ENCODE data around the gene OR6F1.
"Not testable (repeated sequence)": the region's sequence is repeated elsewhere in the genome, so short reads cannot be mapped to it uniquely, and the experiment has no call there.

OR6F1 gene

DNA sequence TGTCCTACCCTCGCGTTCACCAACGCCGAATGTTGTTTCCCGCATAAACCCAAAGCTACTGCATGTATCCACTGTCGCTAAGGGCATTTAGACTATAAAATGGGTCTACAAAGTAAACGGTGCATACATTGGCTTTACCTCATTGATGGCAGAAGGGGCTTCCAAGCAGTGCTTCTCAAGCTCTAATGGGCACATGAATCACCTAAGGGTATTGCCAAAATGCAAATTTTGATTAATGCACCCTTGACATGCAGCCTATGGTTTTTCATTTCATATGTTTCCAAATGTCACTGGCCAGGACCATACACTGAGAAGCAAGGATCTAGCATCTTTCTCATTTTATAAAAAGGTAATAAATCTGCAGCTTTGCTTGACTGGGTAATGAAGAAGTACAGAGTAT is 2.7 kb downstream of the OR6F1 start:
- no peak for DNase-seq (ENCODE audit: extremely low spot score)
- POLR2A ChIA-PET: no interaction called here
- TF ChIP-seq SP1 (IDR thresholded peaks at IDR 0.05): no peak
- no peak for TF ChIP-seq BHLHE40 (IDR thresholded peaks at IDR 0.05; ENCODE audit: borderline replicate concordance)
- no peak for TF ChIP-seq ARNT (IDR thresholded peaks at IDR 0.05)
- no peak for TF ChIP-seq FOXM1 (IDR thresholded peaks at IDR 0.05; ENCODE audit: borderline replicate concordance)
- TF ChIP-seq ELF4 (IDR thresholded peaks at IDR 0.05): no peak
- TF ChIP-seq FOXK2 (IDR thresholded peaks at IDR 0.05): no peak
- TF ChIP-seq L3MBTL2 (conservative IDR thresholded peaks at IDR 0.05): no peak
- no peak for TF ChIP-seq TARDBP (IDR thresholded peaks at IDR 0.05)
- TF ChIP-seq CTBP1 (IDR thresholded peaks at IDR 0.05; ENCODE audit: borderline replicate concordance): no peak
- no peak for TF ChIP-seq ZNF384 (IDR thresholded peaks at IDR 0.05)
- no peak for TF ChIP-seq HDGF (IDR thresholded peaks at IDR 0.05; ENCODE audit: borderline replicate concordance)
- TF ChIP-seq SUZ12 (IDR thresholded peaks at IDR 0.05): no peak
- TF ChIP-seq LEF1 (IDR thresholded peaks at IDR 0.05; ENCODE audit: borderline replicate concordance): no peak
- TF ChIP-seq NFRKB (IDR thresholded peaks at IDR 0.05): no peak
- TF ChIP-seq PKNOX1 (IDR thresholded peaks at IDR 0.05): no peak
- no peak for TF ChIP-seq FOXA1 (IDR thresholded peaks at IDR 0.05)
- CTCF ChIA-PET: no interaction called here

DNA sequence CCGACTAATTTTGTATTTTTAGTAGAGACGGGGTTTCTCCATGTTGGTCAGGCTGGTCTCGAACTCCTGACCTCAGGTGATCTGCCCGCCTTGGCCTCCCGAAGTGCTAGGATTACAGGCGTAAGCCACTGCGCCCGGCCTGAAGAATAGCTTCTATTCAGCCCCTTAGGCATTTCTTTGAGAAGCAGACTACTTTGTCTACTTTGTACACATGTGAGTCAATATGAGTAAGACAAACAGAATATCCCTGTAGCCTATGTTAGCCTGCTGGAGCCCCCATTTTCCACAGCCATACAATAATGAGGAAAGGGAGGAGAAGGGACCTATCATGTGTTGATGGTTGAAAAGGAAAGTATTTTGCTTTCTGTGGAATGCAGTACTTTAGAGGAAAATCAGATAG is 5.8 kb downstream of the OR6F1 start:
- DNase-seq (ENCODE audit: extremely low spot score); CTCF ChIA-PET; POLR2A ChIA-PET: not testable (repeated sequence)

- ChIA-PET POLR2A (no interaction called here), CTCF (no interaction called here)
- TF ChIP-seq LEF1 (IDR thresholded peaks at IDR 0.05; ENCODE audit: borderline replicate concordance) (no peak), CTBP1 (IDR thresholded peaks at IDR 0.05; ENCODE audit: borderline replicate concordance) (no peak), ELF4 (IDR thresholded peaks at IDR 0.05) (no peak), FOXM1 (IDR thresholded peaks at IDR 0.05; ENCODE audit: borderline replicate concordance) (no peak)
- DNase-seq (ENCODE audit: extremely low spot score): no peak
Measured at GRCh38 chr1:247701338-247701737, 15.1 kb downstream of the OR6F1 start.

GRCh38 chr1:247681288-247681897 is 35.1 kb downstream of the OR6F1 start:
- DNase-seq (ENCODE audit: extremely low spot score): peak; percentile 34
- ChIA-PET CTCF (no interaction called here), POLR2A (no interaction called here)
- TF ChIP-seq BHLHE40 (IDR thresholded peaks at IDR 0.05; ENCODE audit: borderline replicate concordance) (no peak), SP1 (IDR thresholded peaks at IDR 0.05) (no peak), L3MBTL2 (conservative IDR thresholded peaks at IDR 0.05) (no peak), FOXK2 (IDR thresholded peaks at IDR 0.05) (no peak), TARDBP (IDR thresholded peaks at IDR 0.05) (no peak), PKNOX1 (IDR thresholded peaks at IDR 0.05) (no peak), HDGF (IDR thresholded peaks at IDR 0.05; ENCODE audit: borderline replicate concordance) (no peak), CTBP1 (IDR thresholded peaks at IDR 0.05; ENCODE audit: borderline replicate concordance) (no peak), ELF4 (IDR thresholded peaks at IDR 0.05) (no peak), FOXM1 (IDR thresholded peaks at IDR 0.05; ENCODE audit: borderline replicate concordance) (no peak), FOXA1 (IDR thresholded peaks at IDR 0.05) (no peak), ARNT (IDR thresholded peaks at IDR 0.05) (no peak), NFRKB (IDR thresholded peaks at IDR 0.05) (no peak), ZNF384 (IDR thresholded peaks at IDR 0.05) (no peak), SUZ12 (IDR thresholded peaks at IDR 0.05) (no peak), LEF1 (IDR thresholded peaks at IDR 0.05; ENCODE audit: borderline replicate concordance) (no peak)

GRCh38 chr1:247680171-247680570 is 36.3 kb downstream of the OR6F1 start:
- POLR2A ChIA-PET: no interaction called here
- CTCF ChIA-PET: no interaction called here

DNA sequence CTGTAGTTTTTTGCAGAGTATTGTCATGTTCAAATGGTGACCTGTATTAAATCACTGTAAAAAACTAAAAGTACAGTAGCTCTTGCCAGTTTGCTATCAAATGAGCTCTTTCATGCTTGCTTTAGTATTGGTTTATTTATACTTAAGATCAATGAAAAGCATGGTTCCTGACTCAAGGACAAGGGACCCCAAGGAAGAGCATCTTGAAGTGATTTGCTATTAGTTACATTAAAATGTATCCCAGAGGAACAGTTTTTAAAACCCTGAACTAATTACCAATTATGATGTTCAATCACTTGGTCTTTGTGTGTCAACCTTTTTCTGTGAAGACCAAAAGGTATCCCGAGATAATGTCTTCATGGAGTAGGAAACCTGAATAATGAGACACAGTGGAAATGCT is 36.8 kb downstream of the OR6F1 start, which contains the start of gene OR13G1:
OR13G1 (minus strand) TSS at position 101 of the 400 bp plus-strand sequence. CDS start 6,698 bp downstream, outside the sequence.
- CTCF ChIA-PET: no interaction called here
- TF ChIP-seq SUZ12 (IDR thresholded peaks at IDR 0.05): no peak
- TF ChIP-seq ARNT (IDR thresholded peaks at IDR 0.05): no peak
- TF ChIP-seq L3MBTL2 (conservative IDR thresholded peaks at IDR 0.05): no peak
- TF ChIP-seq FOXK2 (IDR thresholded peaks at IDR 0.05): no peak
- no peak for TF ChIP-seq ZNF384 (IDR thresholded peaks at IDR 0.05)
- TF ChIP-seq FOXA1 (IDR thresholded peaks at IDR 0.05): no peak
- TF ChIP-seq BHLHE40 (IDR thresholded peaks at IDR 0.05; ENCODE audit: borderline replicate concordance): no peak
- TF ChIP-seq CTBP1 (IDR thresholded peaks at IDR 0.05; ENCODE audit: borderline replicate concordance): no peak
- no peak for TF ChIP-seq NFRKB (IDR thresholded peaks at IDR 0.05)
- no peak for TF ChIP-seq SP1 (IDR thresholded peaks at IDR 0.05)

More at GRCh38 chr1:247680171-247680570, 36.3 kb downstream of the OR6F1 start:
- no peak for DNase-seq (ENCODE audit: extremely low spot score)
- TF ChIP-seq HDGF (IDR thresholded peaks at IDR 0.05; ENCODE audit: borderline replicate concordance): no peak
- TF ChIP-seq FOXM1 (IDR thresholded peaks at IDR 0.05; ENCODE audit: borderline replicate concordance): no peak
- TF ChIP-seq L3MBTL2 (conservative IDR thresholded peaks at IDR 0.05): no peak
- no peak for TF ChIP-seq SUZ12 (IDR thresholded peaks at IDR 0.05)
- TF ChIP-seq BHLHE40 (IDR thresholded peaks at IDR 0.05; ENCODE audit: borderline replicate concordance): no peak
- no peak for TF ChIP-seq ZNF384 (IDR thresholded peaks at IDR 0.05)
- TF ChIP-seq ARNT (IDR thresholded peaks at IDR 0.05): no peak
- TF ChIP-seq TARDBP (IDR thresholded peaks at IDR 0.05): no peak
- TF ChIP-seq NFRKB (IDR thresholded peaks at IDR 0.05): no peak
- no peak for TF ChIP-seq LEF1 (IDR thresholded peaks at IDR 0.05; ENCODE audit: borderline replicate concordance)
- no peak for TF ChIP-seq ELF4 (IDR thresholded peaks at IDR 0.05)
- no peak for TF ChIP-seq FOXK2 (IDR thresholded peaks at IDR 0.05)
- no peak for TF ChIP-seq SP1 (IDR thresholded peaks at IDR 0.05)
- TF ChIP-seq FOXA1 (IDR thresholded peaks at IDR 0.05): no peak

GRCh38 chr1:247669225-247669624 is 47.2 kb downstream of the OR6F1 start:
- TF ChIP-seq FOXK2 (IDR thresholded peaks at IDR 0.05) (no peak), SP1 (IDR thresholded peaks at IDR 0.05) (no peak), FOXA1 (IDR thresholded peaks at IDR 0.05) (no peak), L3MBTL2 (conservative IDR thresholded peaks at IDR 0.05) (no peak)
- ChIA-PET POLR2A (no interaction called here), CTCF (no interaction called here)
- DNase-seq (ENCODE audit: extremely low spot score): no peak

More for the DNA sequence above, 36.8 kb downstream of the OR6F1 start, which contains the start of gene OR13G1:
- DNase-seq (ENCODE audit: extremely low spot score): no peak
- POLR2A ChIA-PET: no interaction called here
